Adrenal gland (tissue), 5 donors: ENCODE data around the gene MIOX.

Source experiments
- POLR2A ChIP-seq, 2 donors: fragments of 450-650 bp; IDR thresholded peaks; one replicate each; pipeline ENCODE4 v1.6.1; 2017; ENCODE audit warnings: antibody characterized with exemption in 2 of 2, mild to moderate bottlenecking in 2 of 2, moderate library complexity in 1 of 2
- TF ChIP-seq, protein P1 (sequence below), 6 experiments: fragments of 450-650 bp in 4 of 6; fragments of 200-600 bp in 2 of 6; sonication (generic) in 1 of 6; IDR thresholded peaks; 1 replicate in 5 of 6; 2 replicates in 1 of 6; pipeline versions ENCODE4 v1.5.1 to v1.8.0; 2016 to 2021; ENCODE audit warnings: antibody characterized with exemption in 6 of 6, mild to moderate bottlenecking in 2 of 6, moderate library complexity in 1 of 6
- donor health status: DM: no; HTN: no; CAD: no.

DNA sequence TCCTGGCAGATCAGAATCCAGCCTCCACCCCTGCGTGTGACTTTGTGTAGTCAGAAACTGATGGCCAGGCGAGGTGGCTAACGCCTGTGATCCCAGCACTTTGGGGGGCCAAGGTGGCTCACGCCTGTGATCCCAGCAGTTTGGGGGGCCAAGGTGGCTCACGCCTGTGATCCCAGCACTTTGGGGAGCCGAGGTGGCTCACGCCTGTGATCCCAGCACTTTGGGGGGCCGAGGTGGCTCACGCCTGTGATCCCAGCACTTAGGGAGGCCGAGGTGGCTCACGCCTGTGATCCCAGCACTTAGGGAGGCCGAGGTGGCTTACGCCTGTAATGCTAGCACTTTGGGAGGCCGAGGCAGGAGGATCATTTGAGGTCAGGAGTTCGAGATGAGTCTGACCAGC is 26.5 kb downstream of the MIOX start:
- TF ChIP-seq, protein P1, sequence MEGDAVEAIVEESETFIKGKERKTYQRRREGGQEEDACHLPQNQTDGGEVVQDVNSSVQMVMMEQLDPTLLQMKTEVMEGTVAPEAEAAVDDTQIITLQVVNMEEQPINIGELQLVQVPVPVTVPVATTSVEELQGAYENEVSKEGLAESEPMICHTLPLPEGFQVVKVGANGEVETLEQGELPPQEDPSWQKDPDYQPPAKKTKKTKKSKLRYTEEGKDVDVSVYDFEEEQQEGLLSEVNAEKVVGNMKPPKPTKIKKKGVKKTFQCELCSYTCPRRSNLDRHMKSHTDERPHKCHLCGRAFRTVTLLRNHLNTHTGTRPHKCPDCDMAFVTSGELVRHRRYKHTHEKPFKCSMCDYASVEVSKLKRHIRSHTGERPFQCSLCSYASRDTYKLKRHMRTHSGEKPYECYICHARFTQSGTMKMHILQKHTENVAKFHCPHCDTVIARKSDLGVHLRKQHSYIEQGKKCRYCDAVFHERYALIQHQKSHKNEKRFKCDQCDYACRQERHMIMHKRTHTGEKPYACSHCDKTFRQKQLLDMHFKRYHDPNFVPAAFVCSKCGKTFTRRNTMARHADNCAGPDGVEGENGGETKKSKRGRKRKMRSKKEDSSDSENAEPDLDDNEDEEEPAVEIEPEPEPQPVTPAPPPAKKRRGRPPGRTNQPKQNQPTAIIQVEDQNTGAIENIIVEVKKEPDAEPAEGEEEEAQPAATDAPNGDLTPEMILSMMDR (IDR thresholded peaks at IDR 0.05) = no peak
- TF ChIP-seq POLR2A (IDR thresholded peaks at IDR 0.05) = no peak
